Astrocyte of the spinal cord (primary cell): ENCODE results near the gene PGM1.
A peak's percentile ranks its signal among the peaks of the same experiment; 100 is the strongest.

Experiments used
- DNase-seq: peaks from one replicate; pipeline ENCODE4 v3.0.0; 2011; ENCODE audit warnings: low read depth, low spot score
- H3K4me3 ChIP-seq: 2 replicates; pipeline ENCODE4 v1.5.1; 2011; ENCODE audit warnings: low read depth, mild to moderate bottlenecking, low read length, moderate library complexity
- in situ Hi-C: cut with HindIII; loops from 2 replicates; pipeline ENCODE4 v1.10.0; 2017; ENCODE audit warnings: low sequenced_read_pairs
- TF ChIP-seq, protein P1 (sequence below): IDR thresholded peaks from 2 replicates; pipeline ENCODE4 v1.5.1; 2012; ENCODE audit warnings: low read depth, mild to moderate bottlenecking, low read length, inconsistent platforms

The PGM1 gene

DNA sequence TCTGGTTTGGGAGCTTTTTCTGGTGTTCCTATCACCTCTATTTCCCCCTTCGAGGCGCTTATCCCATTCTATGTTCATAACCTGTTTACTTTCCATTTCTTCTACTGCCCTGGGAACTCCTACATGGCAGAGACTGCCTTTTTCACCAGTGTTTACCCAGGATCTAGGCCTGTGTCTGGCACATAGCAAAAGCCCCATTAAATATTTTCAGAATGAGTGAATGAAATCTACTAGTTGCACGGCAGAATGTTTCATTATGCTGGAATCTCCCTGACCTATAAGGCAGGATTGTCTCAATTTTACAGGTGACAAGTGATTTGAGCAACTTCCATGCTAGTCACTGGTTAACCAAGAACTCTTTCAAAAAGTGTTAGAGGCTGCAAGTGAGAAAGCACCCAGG, 70.1 kb downstream of the PGM1 start:
- TF ChIP-seq, protein P1, sequence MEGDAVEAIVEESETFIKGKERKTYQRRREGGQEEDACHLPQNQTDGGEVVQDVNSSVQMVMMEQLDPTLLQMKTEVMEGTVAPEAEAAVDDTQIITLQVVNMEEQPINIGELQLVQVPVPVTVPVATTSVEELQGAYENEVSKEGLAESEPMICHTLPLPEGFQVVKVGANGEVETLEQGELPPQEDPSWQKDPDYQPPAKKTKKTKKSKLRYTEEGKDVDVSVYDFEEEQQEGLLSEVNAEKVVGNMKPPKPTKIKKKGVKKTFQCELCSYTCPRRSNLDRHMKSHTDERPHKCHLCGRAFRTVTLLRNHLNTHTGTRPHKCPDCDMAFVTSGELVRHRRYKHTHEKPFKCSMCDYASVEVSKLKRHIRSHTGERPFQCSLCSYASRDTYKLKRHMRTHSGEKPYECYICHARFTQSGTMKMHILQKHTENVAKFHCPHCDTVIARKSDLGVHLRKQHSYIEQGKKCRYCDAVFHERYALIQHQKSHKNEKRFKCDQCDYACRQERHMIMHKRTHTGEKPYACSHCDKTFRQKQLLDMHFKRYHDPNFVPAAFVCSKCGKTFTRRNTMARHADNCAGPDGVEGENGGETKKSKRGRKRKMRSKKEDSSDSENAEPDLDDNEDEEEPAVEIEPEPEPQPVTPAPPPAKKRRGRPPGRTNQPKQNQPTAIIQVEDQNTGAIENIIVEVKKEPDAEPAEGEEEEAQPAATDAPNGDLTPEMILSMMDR = no peak
- no peak overlapping the region for H3K4me3 ChIP-seq
- DNase-seq = peak; percentile 39
- in situ Hi-C loops = no loop called here

DNA sequence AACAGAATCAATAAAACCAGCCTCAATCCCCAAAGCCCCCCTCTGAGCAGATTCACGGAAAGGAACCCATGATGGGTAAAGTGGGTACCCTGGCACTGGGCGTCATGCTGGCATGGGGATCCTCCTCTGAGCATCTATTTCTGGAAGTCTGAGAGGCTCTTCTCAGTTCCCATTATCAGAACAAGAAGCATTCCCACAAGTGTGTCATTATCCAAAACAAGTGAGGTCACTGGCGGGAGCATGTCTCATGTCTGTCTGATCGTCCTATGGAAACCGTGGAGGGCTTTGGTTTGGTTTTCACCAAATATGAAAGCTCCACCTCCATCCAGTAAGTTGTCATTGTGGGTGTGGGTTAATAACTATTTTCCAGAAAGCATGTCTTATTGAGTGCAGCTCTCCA, 70.7 kb downstream of the PGM1 start:
- TF ChIP-seq, protein P1 = no peak
- peak; percentile 33 for DNase-seq
- no peak overlapping the region for H3K4me3 ChIP-seq
- in situ Hi-C loops = no loop called here

DNA sequence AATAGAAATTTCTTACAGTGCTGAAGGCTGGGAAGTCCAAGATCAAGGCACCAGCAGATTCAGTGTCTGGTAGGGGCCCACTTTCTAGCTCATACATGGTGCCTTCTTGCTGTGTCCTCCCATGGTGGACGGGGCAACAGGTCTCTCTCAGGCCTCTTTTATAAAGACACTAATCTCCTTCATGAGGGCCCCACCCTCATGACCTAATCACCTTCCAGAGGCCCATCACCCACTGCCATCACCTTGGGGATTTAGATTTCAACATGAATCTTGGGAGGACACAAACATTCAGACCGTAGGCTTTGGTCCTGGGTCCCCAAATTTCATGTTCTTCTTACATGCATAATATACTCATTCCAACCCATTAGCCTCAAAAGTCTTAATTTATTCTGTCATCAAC, 71.5 kb downstream of the PGM1 start:
- DNase-seq = no peak
- TF ChIP-seq, protein P1 = no peak
- in situ Hi-C loops = no loop called here
- H3K4me3 ChIP-seq = no peak overlapping the region

GRCh38 chr1:63665410-63665809, 72.2 kb downstream of the PGM1 start:
- DNase-seq = no peak
- TF ChIP-seq, protein P1 = no peak
- H3K4me3 ChIP-seq = no peak overlapping the region
- in situ Hi-C loops = no loop called here

GRCh38 chr1:63665824-63666223, 72.6 kb downstream of the PGM1 start:
- no peak for DNase-seq
- in situ Hi-C loops = no loop called here
- H3K4me3 ChIP-seq = no peak overlapping the region
- TF ChIP-seq, protein P1 = no peak

DNA sequence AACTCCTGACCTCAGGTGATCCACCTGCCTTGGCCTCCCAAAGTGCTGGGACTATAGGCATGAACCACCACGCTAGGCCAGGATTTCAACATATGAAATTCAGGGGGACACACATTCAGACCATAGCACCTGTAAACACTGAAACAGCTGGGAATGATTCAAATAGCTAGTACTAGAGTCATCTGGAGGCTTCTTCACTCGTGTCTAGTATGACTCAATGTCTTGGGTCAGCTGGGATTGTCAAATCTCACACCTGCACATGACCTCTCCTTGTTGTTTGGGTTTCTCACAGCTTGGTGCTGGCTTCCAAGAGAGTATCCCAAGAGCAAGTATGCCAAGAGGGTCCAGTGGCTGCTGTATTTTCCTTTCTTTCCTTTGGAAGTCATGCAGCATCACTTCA, 75.1 kb downstream of the PGM1 start:
- in situ Hi-C loops = no loop called here

More for the DNA sequence above, 75.1 kb downstream of the PGM1 start:
- H3K4me3 ChIP-seq = no peak overlapping the region
- no peak for DNase-seq
- TF ChIP-seq, protein P1 = no peak
